GM23338 (cell line): ENCODE results near the gene CDH23. TPM values are rescaled to one million over a fixed set of nuclear protein-coding genes. Genes with fewer than 3 reads are reported as not detected.

ENCODE experiments used
- ATAC-seq: fragments of 200-7000 bp; cut with Tn5 transposase; 3 replicates; pipeline ENCODE4 v1.9.1; 2020
- DNase-seq: peaks from one replicate; pipeline ENCODE4 v3.0.0-alpha.2; 2015; ENCODE audit warnings: low spot score
- H2AFZ ChIP-seq: fragments of 200-600 bp; sonication (generic); 2 replicates; pipeline ENCODE4 v1.8.0; 2016; ENCODE audit warnings: antibody characterized with exemption, mild to moderate bottlenecking, moderate library complexity
- H3F3A ChIP-seq: fragments of 200-600 bp; sonication (generic); replicated peaks from 2 replicates; pipeline ENCODE4 v1.8.0; 2017; ENCODE audit warnings: antibody characterized with exemption, mixed run types, low read depth
- H3K27ac ChIP-seq: fragments of 200-600 bp; sonication (generic); 2 replicates; pipeline ENCODE4 v1.6.1; 2016; ENCODE audit warnings: low read depth
- H3K27me3 ChIP-seq: fragments of 200-600 bp; sonication (generic); 2 replicates; pipeline ENCODE4 v1.8.0; 2016; ENCODE audit warnings: mild to moderate bottlenecking, mixed run types, moderate library complexity; ENCODE audit not compliant: insufficient read depth
- H3K36me3 ChIP-seq: fragments of 200-600 bp; sonication (generic); 2 replicates; pipeline ENCODE4 v1.8.0; 2016; ENCODE audit warnings: mild to moderate bottlenecking; ENCODE audit not compliant: insufficient read depth
- H3K4me1 ChIP-seq: fragments of 200-600 bp; sonication (generic); 2 replicates; pipeline ENCODE4 v1.8.0; 2016; ENCODE audit warnings: mild to moderate bottlenecking, moderate library complexity; ENCODE audit not compliant: insufficient read depth
- H3K4me2 ChIP-seq: fragments of 200-600 bp; sonication (generic); 2 replicates; pipeline ENCODE4 v1.7.1; 2017; ENCODE audit warnings: mixed run types
- H3K4me3 ChIP-seq: fragments of 200-600 bp; sonication (generic); 2 replicates; pipeline ENCODE4 v1.6.1; 2016; ENCODE audit warnings: mixed run types
- H3K79me2 ChIP-seq: fragments of 200-600 bp; sonication (generic); replicated peaks from 2 replicates; pipeline ENCODE4 v1.8.0; 2017; ENCODE audit warnings: mild to moderate bottlenecking; ENCODE audit not compliant: insufficient read depth
- H3K9me2 ChIP-seq: fragments of 200-600 bp; sonication (generic); 2 replicates; pipeline ENCODE4 v1.8.0; 2017; ENCODE audit not compliant: insufficient read depth
- H4K20me1 ChIP-seq: fragments of 200-600 bp; sonication (generic); replicated peaks from 2 replicates; pipeline ENCODE4 v1.8.0; 2017; ENCODE audit warnings: mild to moderate bottlenecking; ENCODE audit not compliant: insufficient read depth
- H3K27ac Mint-ChIP-seq: 2 replicates; pipeline ENCODE4 v1.8.0; 2020; ENCODE audit warnings: inconsistent platforms, mild to moderate bottlenecking, moderate library complexity, mixed read lengths
- H3K27me3 Mint-ChIP-seq: 3 replicates; pipeline ENCODE4 v1.8.0; 2022; ENCODE audit warnings: low read depth, mild to moderate bottlenecking, moderate library complexity, mixed read lengths, inconsistent platforms; ENCODE audit not compliant: insufficient read depth, poor library complexity
- H3K36me3 Mint-ChIP-seq: 3 replicates; pipeline ENCODE4 v1.8.0; 2021; ENCODE audit warnings: low read depth, mild to moderate bottlenecking, inconsistent platforms, moderate library complexity, mixed read lengths
- H3K4me1 Mint-ChIP-seq: 3 replicates; pipeline ENCODE4 v1.8.0; 2020; ENCODE audit warnings: mild to moderate bottlenecking, inconsistent platforms, mixed read lengths
- H3K4me3 Mint-ChIP-seq: 3 replicates; pipeline ENCODE4 v1.8.0; 2021; ENCODE audit warnings: moderate library complexity, mild to moderate bottlenecking, inconsistent platforms, mixed read lengths
- H3K9me3 Mint-ChIP-seq: 3 replicates; pipeline ENCODE4 v1.8.0; 2020; ENCODE audit warnings: moderate library complexity, mild to moderate bottlenecking, inconsistent platforms, mixed read lengths
- CREB1 ChIP-seq: fragments of 250-450 bp; sonication (Bioruptor Pico); IDR thresholded peaks from 2 replicates; pipeline ENCODE4 v1.5.0; 2020; ENCODE audit warnings: low read depth, mild to moderate bottlenecking, moderate library complexity
- EZH2 ChIP-seq: fragments of 200-600 bp; sonication (generic); IDR thresholded peaks from one replicate; pipeline ENCODE4 v1.8.0; 2017; ENCODE audit warnings: antibody characterized with exemption, mild to moderate bottlenecking, low read depth; ENCODE audit not compliant: unreplicated experiment
- EZH2phosphoT487 ChIP-seq: fragments of 200-600 bp; sonication (generic); IDR thresholded peaks from one replicate; pipeline ENCODE4 v1.8.1; 2018; ENCODE audit warnings: antibody characterized with exemption; ENCODE audit not compliant: unreplicated experiment
- JUNB ChIP-seq: IDR thresholded peaks from one replicate; pipeline ENCODE4 v1.6.1; 2016; ENCODE audit warnings: antibody characterized with exemption; ENCODE audit not compliant: unreplicated experiment
- POLR2AphosphoS5 ChIP-seq: IDR thresholded peaks from 2 replicates; pipeline ENCODE4 v1.6.1; 2016; ENCODE audit warnings: antibody characterized with exemption, low read depth
- ZNF331 ChIP-seq: fragments of 250-450 bp; sonication (Bioruptor Pico); IDR thresholded peaks from 2 replicates; pipeline ENCODE4 v1.5.0; 2020; ENCODE audit warnings: low read depth, mild to moderate bottlenecking, moderate library complexity
- polyA plus RNA-seq: library from polyadenylated mRNA; unstranded; fragments of >200 nt; fragmentation: Nextera tagmentation; extraction: Ambion mirVana; gene quantifications from 2 replicates; pipeline ENCODE4 v1.2.1, GENCODE V29; 2016
- total RNA-seq: library from RNA; depleted of rRNA; stranded (reverse); fragments of >200 nt; shearing (Covaris generic); gene quantifications from 2 replicates; pipeline ENCODE4 v1.2.3, GENCODE V29; 2014
- TF ChIP-seq, protein P1 (sequence below): IDR thresholded peaks from one replicate; pipeline ENCODE4 v1.6.1; 2018; ENCODE audit warnings: antibody characterized with exemption; ENCODE audit not compliant: unreplicated experiment
- TF ChIP-seq, protein P2 (sequence below): IDR thresholded peaks from 2 replicates; pipeline ENCODE4 v1.6.1; 2016; ENCODE audit warnings: antibody characterized with exemption
- TF ChIP-seq, protein P3 (sequence below), 2 experiments: fragments of 200-600 bp in 1 of 2; sonication (generic) in 1 of 2; conservative IDR thresholded peaks; 2 replicates each; pipeline versions ENCODE4 v1.5.1 to v1.6.1; 2016 to 2017; ENCODE audit warnings: antibody characterized with exemption in 2 of 2, low read depth in 2 of 2, mild to moderate bottlenecking in 2 of 2, moderate library complexity in 1 of 2

The CDH23 gene
- total and polyA plus RNA-seq, 2 experiments from 2014 or later = 0.95 to 4.3 TPM

DNA sequence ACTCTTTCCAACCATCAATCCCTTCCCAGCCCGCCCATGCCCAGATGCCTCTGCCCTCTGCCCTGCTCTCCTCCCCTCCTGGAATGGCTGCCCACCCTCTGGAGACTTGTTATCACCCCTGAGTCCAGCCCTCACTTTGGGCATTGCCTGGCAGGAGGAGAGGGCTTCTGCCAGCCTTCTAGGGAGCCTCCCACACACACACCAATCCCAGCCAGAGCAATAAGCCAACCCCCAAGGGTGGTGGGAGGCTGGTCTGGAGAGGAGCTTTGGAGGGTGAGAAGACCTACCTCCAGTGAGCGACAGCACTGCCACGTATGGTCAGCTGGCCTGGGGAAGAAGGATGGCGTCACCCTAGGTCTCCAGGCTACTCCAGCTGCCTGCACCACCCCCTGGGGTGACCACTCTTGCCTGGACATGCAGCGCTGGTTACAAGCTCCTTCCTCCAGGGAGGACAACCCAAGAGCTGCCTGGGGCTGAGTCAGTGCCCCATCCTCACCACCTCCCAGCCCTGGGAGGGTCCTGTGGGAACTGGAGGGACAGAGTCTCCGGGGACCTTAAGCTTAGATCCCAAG is 314.4 kb downstream of the CDH23 start (continued):
- TF ChIP-seq, protein P1, sequence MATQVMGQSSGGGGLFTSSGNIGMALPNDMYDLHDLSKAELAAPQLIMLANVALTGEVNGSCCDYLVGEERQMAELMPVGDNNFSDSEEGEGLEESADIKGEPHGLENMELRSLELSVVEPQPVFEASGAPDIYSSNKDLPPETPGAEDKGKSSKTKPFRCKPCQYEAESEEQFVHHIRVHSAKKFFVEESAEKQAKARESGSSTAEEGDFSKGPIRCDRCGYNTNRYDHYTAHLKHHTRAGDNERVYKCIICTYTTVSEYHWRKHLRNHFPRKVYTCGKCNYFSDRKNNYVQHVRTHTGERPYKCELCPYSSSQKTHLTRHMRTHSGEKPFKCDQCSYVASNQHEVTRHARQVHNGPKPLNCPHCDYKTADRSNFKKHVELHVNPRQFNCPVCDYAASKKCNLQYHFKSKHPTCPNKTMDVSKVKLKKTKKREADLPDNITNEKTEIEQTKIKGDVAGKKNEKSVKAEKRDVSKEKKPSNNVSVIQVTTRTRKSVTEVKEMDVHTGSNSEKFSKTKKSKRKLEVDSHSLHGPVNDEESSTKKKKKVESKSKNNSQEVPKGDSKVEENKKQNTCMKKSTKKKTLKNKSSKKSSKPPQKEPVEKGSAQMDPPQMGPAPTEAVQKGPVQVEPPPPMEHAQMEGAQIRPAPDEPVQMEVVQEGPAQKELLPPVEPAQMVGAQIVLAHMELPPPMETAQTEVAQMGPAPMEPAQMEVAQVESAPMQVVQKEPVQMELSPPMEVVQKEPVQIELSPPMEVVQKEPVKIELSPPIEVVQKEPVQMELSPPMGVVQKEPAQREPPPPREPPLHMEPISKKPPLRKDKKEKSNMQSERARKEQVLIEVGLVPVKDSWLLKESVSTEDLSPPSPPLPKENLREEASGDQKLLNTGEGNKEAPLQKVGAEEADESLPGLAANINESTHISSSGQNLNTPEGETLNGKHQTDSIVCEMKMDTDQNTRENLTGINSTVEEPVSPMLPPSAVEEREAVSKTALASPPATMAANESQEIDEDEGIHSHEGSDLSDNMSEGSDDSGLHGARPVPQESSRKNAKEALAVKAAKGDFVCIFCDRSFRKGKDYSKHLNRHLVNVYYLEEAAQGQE = no peak
- TF ChIP-seq POLR2AphosphoS5 (no peak), EZH2phosphoT487 (no peak), CREB1 (CRISPR knock-in tag) (no peak)
- TF ChIP-seq, protein P2, sequence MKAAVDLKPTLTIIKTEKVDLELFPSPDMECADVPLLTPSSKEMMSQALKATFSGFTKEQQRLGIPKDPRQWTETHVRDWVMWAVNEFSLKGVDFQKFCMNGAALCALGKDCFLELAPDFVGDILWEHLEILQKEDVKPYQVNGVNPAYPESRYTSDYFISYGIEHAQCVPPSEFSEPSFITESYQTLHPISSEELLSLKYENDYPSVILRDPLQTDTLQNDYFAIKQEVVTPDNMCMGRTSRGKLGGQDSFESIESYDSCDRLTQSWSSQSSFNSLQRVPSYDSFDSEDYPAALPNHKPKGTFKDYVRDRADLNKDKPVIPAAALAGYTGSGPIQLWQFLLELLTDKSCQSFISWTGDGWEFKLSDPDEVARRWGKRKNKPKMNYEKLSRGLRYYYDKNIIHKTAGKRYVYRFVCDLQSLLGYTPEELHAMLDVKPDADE = no peak

DNA sequence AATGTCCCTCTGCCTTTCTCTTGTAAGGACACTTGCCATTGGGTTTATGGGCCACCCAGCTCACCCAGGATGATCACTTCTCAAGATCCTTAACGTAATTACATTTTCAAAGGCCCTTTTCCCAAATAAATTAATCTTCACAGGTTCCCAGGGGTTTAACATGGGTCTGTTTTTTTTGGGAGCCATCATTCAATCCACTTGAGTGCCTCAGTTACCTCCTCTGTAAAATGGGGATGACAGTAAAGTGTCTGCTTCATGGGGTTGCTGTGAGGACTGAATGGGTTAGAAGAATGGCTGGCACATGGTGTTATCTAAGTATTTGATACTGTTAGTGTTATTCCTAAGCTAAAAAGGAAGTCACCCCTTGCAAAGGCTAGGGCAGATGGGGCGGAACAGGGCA is 315.4 kb downstream of the CDH23 start:
- no peaks in the 10 kb centered on the region for H3F3A ChIP-seq
- H3K4me3 ChIP-seq = no peak overlapping the region
- H3K36me3 ChIP-seq = no peaks in the 10 kb centered on the region
- peaks cover 14% of the 10 kb centered on the region for H3K4me1 Mint-ChIP-seq
- H3K27me3 ChIP-seq = no peaks in the 10 kb centered on the region
- H3K27ac Mint-ChIP-seq = no peak overlapping the region
- no peak overlapping the region for H3K4me2 ChIP-seq
- no peaks in the 10 kb centered on the region for H3K9me2 ChIP-seq
- H3K27ac ChIP-seq = no peak overlapping the region
- no peak overlapping the region for H2AFZ ChIP-seq
- H3K9me3 Mint-ChIP-seq = no peaks in the 10 kb centered on the region
- no peaks in the 10 kb centered on the region for H3K79me2 ChIP-seq
- H3K27me3 Mint-ChIP-seq = peaks cover 20% of the 10 kb centered on the region
- no peaks in the 10 kb centered on the region for H3K36me3 Mint-ChIP-seq
- no peaks in the 10 kb centered on the region for H4K20me1 ChIP-seq
- no peak overlapping the region for H3K4me3 Mint-ChIP-seq
- DNase-seq (no peak), ATAC-seq (no peak)
- TF ChIP-seq ZNF331 = no peak
- TF ChIP-seq, protein P3, sequence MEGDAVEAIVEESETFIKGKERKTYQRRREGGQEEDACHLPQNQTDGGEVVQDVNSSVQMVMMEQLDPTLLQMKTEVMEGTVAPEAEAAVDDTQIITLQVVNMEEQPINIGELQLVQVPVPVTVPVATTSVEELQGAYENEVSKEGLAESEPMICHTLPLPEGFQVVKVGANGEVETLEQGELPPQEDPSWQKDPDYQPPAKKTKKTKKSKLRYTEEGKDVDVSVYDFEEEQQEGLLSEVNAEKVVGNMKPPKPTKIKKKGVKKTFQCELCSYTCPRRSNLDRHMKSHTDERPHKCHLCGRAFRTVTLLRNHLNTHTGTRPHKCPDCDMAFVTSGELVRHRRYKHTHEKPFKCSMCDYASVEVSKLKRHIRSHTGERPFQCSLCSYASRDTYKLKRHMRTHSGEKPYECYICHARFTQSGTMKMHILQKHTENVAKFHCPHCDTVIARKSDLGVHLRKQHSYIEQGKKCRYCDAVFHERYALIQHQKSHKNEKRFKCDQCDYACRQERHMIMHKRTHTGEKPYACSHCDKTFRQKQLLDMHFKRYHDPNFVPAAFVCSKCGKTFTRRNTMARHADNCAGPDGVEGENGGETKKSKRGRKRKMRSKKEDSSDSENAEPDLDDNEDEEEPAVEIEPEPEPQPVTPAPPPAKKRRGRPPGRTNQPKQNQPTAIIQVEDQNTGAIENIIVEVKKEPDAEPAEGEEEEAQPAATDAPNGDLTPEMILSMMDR (conservative IDR thresholded peaks at IDR 0.05; ENCODE audit: low read depth in 2 of 2) = no peak
- no peak for TF ChIP-seq EZH2
- TF ChIP-seq, protein P1 = no peak
- TF ChIP-seq JUNB = no peak
- no peak for TF ChIP-seq POLR2AphosphoS5
- peaks cover 8% of the 10 kb centered on the region for H3K4me1 ChIP-seq
